OCI-LY7 (cell line): Measurements from ENCODE around the gene EIF4ENIF1. TPM values are rescaled to one million over a fixed set of nuclear protein-coding genes. Genes with fewer than 3 reads are reported as not detected.

Experiments
- BruUV-seq: library from RNA; stranded (reverse); fragments of 400-500 nt; replicated peaks from 2 replicates; lab custom pipeline; 2021; lab: Mats Ljungman, UMichigan
- CTCF ChIA-PET: fragments of 300-600 bp; sonication (Branson Sonifier 250); formaldehyde crosslinking; loops from one replicate; lab custom pipeline; 2022; ENCODE audit warnings: antibody characterized with exemption; ENCODE audit not compliant: unreplicated experiment; lab: Charles Lee
- POLR2A ChIA-PET: fragments of 300-600 bp; sonication (Branson Sonifier 250); formaldehyde crosslinking; loops from one replicate; lab custom pipeline; 2022; ENCODE audit warnings: antibody characterized with exemption; lab: Charles Lee
- DNase-seq: peaks from one replicate; pipeline ENCODE4 v3.0.0-alpha.2; 2015; ENCODE audit warnings: low spot score
- H2AFZ ChIP-seq: fragments of 200-600 bp; sonication (generic), shearing (Covaris generic); 2 replicates; pipeline ENCODE4 v1.6.1; 2014; ENCODE audit warnings: mild to moderate bottlenecking, antibody characterized with exemption, low read length, moderate library complexity
- H3K27ac ChIP-seq: fragments of 200-600 bp; sonication (generic); 2 replicates; pipeline ENCODE4 v1.5.1; 2014; ENCODE audit warnings: mixed run types, low read depth, mild to moderate bottlenecking, moderate library complexity, low read length, inconsistent platforms; ENCODE audit not compliant: poor library complexity, severe bottlenecking
- H3K36me3 ChIP-seq: fragments of 200-600 bp; sonication (generic); 2 replicates; pipeline ENCODE4 v1.6.1; 2014; ENCODE audit warnings: mild to moderate bottlenecking, antibody characterized with exemption, low read length, moderate library complexity, mixed read lengths; ENCODE audit not compliant: insufficient read depth
- H3K4me1 ChIP-seq: fragments of 200-600 bp; sonication (generic); 2 replicates; pipeline ENCODE4 v1.5.1; 2014; ENCODE audit warnings: mild to moderate bottlenecking, low read length; ENCODE audit not compliant: insufficient read depth, poor library complexity, severe bottlenecking
- H3K4me2 ChIP-seq: fragments of 200-600 bp; sonication (generic); 2 replicates; pipeline ENCODE4 v1.6.1; 2014; ENCODE audit warnings: mild to moderate bottlenecking, low read length
- H3K4me3 ChIP-seq: fragments of 200-600 bp; sonication (generic); 2 replicates; pipeline ENCODE4 v1.5.1; 2014; ENCODE audit warnings: mild to moderate bottlenecking, low read depth, low read length; ENCODE audit not compliant: poor library complexity, severe bottlenecking
- H3K79me2 ChIP-seq: fragments of 200-600 bp; sonication (generic); 2 replicates; pipeline ENCODE4 v1.6.1; 2016; ENCODE audit warnings: low read depth, mild to moderate bottlenecking, low read length, moderate library complexity, mixed read lengths; ENCODE audit not compliant: insufficient read depth
- H3K9me2 ChIP-seq: fragments of 200-600 bp; sonication (generic); 2 replicates; pipeline ENCODE4 v1.6.1; 2016; ENCODE audit warnings: mild to moderate bottlenecking, low read length, mixed read lengths; ENCODE audit not compliant: insufficient read depth
- H3K9me3 ChIP-seq: fragments of 200-600 bp; sonication (generic); 2 replicates; pipeline ENCODE4 v1.6.1; 2014; ENCODE audit warnings: mild to moderate bottlenecking, mixed run types, low read length, mixed read lengths
- H4K20me1 ChIP-seq: fragments of 200-600 bp; sonication (generic); 2 replicates; pipeline ENCODE4 v1.6.1; 2014; ENCODE audit warnings: mild to moderate bottlenecking, antibody characterized with exemption, low read length, moderate library complexity, mixed read lengths; ENCODE audit not compliant: insufficient read depth
- EZH2phosphoT487 ChIP-seq: fragments of 200-600 bp; sonication (generic); IDR thresholded peaks from 2 replicates; pipeline ENCODE4 v1.6.1; 2018; ENCODE audit warnings: low read depth, borderline replicate concordance, mild to moderate bottlenecking, mixed run types, antibody characterized with exemption, low read length, moderate library complexity, mixed read lengths
- intact Hi-C: fragments of 100-400 bp; cut with micrococcal nuclease; formaldehyde crosslinking; loops from one replicate; pipeline ENCODE4 v1.10.0; 2022; ENCODE audit not compliant: unreplicated experiment
- total RNA-seq, 2 experiments: library from RNA; depleted of rRNA in 1 of 2; stranded (reverse); fragments of >200 nt in 1 of 2; shearing (Covaris generic) in 1 of 2; gene quantifications; 2 replicates each; pipeline ENCODE4 v1.2.3, GENCODE V29; 2014 to 2022
- TF ChIP-seq, protein P1 (sequence below): fragments of 200-600 bp; sonication (generic); conservative IDR thresholded peaks from 2 replicates; pipeline ENCODE4 v1.5.1; 2014; ENCODE audit warnings: mild to moderate bottlenecking, antibody characterized with exemption, low read length, moderate library complexity, mixed read lengths

Gene EIF4ENIF1
- total RNA-seq, 2 experiments from 2014 or later, result 18.1 to 40.3 TPM

DNA sequence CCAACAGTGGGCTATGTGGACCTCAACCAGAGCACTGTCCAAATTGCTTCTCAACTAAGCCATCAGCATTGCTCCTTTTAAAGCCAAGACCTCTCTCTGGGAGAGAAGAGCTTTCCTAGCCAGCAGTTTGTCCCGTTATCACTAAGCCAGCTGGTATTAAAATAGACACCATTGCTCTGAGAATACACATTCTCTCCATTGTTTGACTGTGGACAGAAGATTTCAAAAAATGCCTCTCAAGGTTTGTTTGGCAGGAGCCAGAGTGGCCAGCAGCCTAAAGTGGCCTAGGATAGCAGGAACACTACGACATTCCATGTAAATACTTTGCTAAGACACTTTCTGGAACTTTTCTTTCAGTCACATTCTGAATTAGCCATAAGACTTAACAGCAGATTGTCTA lies 41.3 kb downstream of the EIF4ENIF1 start:
- no TSS peak for BruUV-seq
- CTCF ChIA-PET, result no interaction called here
- DNase-seq, result no peak
- Histone ChIP-seq H3K27ac (no peak overlapping the region), H3K79me2 (no peaks in the 10 kb centered on the region), H2AFZ (no peak overlapping the region), H3K4me1 (peaks cover 15% of the 10 kb centered on the region), H3K9me3 (no peaks in the 10 kb centered on the region), H3K4me2 (no peak overlapping the region), H3K36me3 (peaks cover 83% of the 10 kb centered on the region), H4K20me1 (no peaks in the 10 kb centered on the region), H3K4me3 (no peak overlapping the region), H3K9me2 (no peaks in the 10 kb centered on the region)
- POLR2A ChIA-PET, result interaction anchor here (1.1 kb wide), 1 partner anchor 36 kb away, joined by 4 read pairs; no protein-coding TSS in a partner anchor
- TF ChIP-seq EZH2phosphoT487, result no peak
- TF ChIP-seq, protein P1, sequence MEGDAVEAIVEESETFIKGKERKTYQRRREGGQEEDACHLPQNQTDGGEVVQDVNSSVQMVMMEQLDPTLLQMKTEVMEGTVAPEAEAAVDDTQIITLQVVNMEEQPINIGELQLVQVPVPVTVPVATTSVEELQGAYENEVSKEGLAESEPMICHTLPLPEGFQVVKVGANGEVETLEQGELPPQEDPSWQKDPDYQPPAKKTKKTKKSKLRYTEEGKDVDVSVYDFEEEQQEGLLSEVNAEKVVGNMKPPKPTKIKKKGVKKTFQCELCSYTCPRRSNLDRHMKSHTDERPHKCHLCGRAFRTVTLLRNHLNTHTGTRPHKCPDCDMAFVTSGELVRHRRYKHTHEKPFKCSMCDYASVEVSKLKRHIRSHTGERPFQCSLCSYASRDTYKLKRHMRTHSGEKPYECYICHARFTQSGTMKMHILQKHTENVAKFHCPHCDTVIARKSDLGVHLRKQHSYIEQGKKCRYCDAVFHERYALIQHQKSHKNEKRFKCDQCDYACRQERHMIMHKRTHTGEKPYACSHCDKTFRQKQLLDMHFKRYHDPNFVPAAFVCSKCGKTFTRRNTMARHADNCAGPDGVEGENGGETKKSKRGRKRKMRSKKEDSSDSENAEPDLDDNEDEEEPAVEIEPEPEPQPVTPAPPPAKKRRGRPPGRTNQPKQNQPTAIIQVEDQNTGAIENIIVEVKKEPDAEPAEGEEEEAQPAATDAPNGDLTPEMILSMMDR, result no peak
- intact Hi-C loops, result no loop called here

- ChIA-PET CTCF (no interaction called here), POLR2A (no interaction called here)
- TF ChIP-seq, protein P1, result no peak
- no peak for TF ChIP-seq EZH2phosphoT487
- Histone ChIP-seq H3K36me3 (peaks cover 83% of the 10 kb centered on the region), H2AFZ (no peak overlapping the region), H3K4me1 (peaks cover 9% of the 10 kb centered on the region), H3K27ac (no peak overlapping the region), H4K20me1 (no peaks in the 10 kb centered on the region), H3K4me2 (no peak overlapping the region), H3K79me2 (no peaks in the 10 kb centered on the region), H3K9me2 (no peaks in the 10 kb centered on the region), H3K4me3 (no peak overlapping the region), H3K9me3 (no peaks in the 10 kb centered on the region)
- no TSS peak for BruUV-seq
- DNase-seq, result no peak
- intact Hi-C loops, result no loop called here
Measured at GRCh38 chr22:31447337-31447736, 42.3 kb downstream of the EIF4ENIF1 start.

GRCh38 chr22:31446767-31447166 lies 42.9 kb downstream of the EIF4ENIF1 start:
- Histone ChIP-seq H3K4me1 (peaks cover 4% of the 10 kb centered on the region), H3K9me2 (no peaks in the 10 kb centered on the region), H3K36me3 (peaks cover 83% of the 10 kb centered on the region), H3K4me2 (no peak overlapping the region), H3K79me2 (no peaks in the 10 kb centered on the region), H3K9me3 (no peaks in the 10 kb centered on the region), H3K4me3 (no peak overlapping the region), H2AFZ (no peak overlapping the region), H3K27ac (no peak overlapping the region), H4K20me1 (no peaks in the 10 kb centered on the region)
- no peak for DNase-seq
- BruUV-seq, result TSS peak; percentile 29
- POLR2A ChIA-PET, result interaction anchor here (0.6 to 0.9 kb wide), 2 partner anchors 11 to 28 kb away, joined by 3 read pairs; no protein-coding TSS in a partner anchor
- CTCF ChIA-PET, result no interaction called here
- intact Hi-C loops, result no loop called here
- no peak for TF ChIP-seq EZH2phosphoT487
- TF ChIP-seq, protein P1, result no peak
